ACHN (cell line): ENCODE results near the gene EEF1AKMT3.

Source experiments
- DNase-seq: peaks from one replicate; pipeline ENCODE4 v3.0.0-alpha.2; 2015
- in situ Hi-C: cut with HindIII; loops from 2 replicates; pipeline ENCODE4 v1.10.0; 2017; ENCODE audit warnings: low sequenced_read_pairs, low pct_ligation_motif_present, low pct_unique_long_range_greater_than_20kb

The EEF1AKMT3 gene

DNA sequence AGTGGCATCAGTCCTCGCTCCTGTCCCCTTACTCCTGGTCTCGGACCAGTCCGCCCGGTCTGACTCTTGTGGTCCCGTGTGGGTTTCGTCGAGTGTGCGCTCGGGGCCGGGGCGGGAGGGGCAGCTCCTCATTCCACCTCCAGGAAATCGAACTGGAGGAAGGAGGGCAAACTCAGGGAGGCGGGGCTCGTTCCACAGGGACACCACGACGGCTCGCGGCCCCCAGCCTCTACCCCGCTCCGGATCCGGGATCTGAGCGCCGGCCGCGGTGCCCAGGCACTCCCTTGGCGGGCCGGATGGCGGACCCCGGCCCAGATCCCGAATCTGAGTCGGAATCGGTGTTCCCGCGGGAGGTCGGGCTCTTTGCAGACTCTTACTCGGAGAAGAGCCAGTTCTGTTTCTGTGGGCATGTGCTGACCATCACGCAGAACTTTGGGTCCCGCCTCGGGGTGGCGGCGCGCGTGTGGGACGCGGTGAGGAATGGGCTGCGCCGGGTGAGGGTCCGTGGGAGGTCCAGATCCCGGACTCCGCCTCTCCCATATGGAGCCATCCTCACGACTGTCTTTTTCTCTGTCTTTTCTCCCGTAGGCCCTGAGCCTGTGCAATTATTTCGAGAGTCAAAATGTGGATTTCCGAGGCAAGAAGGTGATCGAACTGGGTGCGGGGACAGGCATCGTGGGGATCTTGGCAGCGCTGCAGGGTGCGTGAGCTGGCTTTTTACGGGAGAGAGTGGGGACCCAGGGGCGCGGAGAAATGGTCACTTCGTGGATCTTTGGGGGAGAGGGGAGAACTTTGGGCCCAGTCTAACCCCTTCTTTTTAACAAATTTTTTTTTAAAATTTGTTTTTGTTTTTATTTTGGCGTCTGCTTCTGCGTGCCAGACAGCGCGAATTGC, at the start of gene EEF1AKMT3:
EEF1AKMT3 (plus strand) TSS at position 186 of the 894 bp plus-strand sequence; CDS start at position 297, 111 bp downstream.
- peak; percentile 81 for DNase-seq
- in situ Hi-C loops = no loop called here

DNA sequence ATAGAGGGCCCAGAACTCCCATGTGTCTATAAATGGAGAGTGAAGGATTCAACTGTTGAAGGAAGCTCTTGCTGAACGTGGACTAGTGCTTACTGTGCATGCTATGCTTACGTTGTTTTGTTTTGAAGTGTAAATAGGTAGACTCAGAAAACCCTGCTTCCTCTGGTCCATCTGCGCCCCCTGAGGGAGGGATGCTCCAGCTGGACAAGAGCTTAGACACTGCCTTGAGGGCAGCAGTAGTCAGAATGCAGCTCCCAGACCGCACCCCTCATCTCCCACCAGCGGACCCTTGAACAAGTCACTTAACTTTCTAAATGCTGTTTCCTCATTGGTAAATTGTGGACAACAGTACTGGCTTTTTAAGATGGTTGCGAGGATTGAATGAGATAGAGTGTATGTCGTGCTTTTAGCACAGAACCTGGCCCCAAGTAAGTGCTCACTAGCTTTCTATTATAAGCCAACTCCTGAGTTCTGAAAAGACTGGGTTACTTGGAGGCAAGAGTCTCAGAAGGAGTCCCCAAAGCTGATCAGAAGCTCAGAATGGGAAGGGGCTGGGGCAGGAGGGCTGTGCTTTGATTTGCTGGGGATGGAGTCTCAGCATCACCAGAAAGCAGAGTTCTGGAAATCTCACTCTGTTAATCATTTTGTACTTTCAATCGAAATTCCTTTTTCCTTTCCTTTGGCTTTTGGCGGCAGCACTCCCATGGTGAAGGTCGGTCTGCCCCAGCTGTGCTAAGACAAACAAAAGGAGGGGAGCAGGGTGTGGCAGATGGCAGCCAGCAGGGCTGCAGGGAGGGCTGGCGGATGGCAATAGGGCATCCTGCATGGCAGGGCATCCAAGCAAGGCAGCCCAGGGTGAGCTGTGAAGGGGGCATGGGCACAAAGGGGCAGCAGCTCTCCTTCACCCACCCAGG, 49.4 kb upstream of the EEF1AKMT3 start:
- in situ Hi-C loops = no loop called here

DNA sequence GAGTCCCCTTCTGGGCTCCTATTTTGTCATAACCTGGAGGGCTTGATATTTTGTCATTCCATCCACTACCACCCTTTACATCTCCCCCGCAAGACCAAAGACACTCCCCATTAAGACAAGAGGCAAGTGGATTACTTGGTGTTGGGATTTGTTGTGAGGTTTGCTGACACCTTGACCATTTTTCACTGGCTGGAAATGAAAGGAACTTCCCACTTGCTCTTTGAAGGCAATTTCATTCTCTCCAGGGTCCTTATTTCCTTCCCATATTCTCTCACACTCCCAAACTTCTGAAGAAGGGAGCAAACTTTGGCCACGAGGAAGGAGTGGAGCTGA, 48.8 kb upstream of the EEF1AKMT3 start:
- no peak for DNase-seq
- in situ Hi-C loops = no loop called here

More for the DNA sequence above, 49.4 kb upstream of the EEF1AKMT3 start:
- no peak for DNase-seq

DNA sequence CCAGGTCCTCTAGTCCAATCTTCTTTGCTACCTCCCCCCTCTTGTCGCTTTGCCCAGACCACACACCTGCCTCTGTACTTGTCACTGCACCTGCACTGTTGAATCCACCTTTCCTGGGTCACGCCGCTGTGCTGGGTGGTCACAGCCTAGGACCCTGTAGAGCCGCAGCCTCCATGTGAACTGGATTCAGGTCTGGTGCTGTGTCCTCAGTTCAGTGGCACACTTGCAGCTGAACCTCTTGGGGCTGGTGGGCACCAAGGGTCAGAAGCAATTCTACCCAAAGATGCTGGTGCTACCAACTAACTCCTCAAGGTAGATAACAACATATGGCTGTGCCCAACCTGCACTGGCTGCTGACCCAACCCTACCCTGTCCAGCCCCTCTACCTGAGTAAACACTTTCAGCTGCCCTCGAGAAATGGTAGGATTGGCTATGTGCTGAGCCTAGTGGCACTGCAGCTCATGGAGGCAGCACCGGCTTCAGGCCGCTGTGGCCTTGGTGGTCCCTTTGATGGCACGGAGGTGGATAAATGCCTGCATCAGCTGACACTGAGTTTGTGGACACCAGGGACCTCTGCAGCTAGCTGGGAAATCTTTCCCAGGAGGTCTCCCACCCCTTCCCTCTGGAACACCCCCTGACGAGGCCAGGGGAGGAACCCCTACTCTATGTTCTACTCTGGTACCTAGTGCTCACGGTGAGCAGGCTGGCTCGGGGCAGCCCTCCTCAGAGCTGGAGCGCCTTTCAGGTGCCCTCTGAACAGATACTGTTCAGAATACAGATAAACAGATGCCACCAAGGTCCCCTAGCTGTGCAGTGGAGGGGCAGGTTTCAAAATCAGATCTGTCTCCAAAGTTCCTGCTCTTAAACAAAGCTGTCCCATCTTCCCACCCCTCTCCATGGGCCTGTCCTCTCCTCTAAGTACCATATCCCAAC, 48.1 kb upstream of the EEF1AKMT3 start:
- in situ Hi-C loops = no loop called here
- DNase-seq = no peak

DNA sequence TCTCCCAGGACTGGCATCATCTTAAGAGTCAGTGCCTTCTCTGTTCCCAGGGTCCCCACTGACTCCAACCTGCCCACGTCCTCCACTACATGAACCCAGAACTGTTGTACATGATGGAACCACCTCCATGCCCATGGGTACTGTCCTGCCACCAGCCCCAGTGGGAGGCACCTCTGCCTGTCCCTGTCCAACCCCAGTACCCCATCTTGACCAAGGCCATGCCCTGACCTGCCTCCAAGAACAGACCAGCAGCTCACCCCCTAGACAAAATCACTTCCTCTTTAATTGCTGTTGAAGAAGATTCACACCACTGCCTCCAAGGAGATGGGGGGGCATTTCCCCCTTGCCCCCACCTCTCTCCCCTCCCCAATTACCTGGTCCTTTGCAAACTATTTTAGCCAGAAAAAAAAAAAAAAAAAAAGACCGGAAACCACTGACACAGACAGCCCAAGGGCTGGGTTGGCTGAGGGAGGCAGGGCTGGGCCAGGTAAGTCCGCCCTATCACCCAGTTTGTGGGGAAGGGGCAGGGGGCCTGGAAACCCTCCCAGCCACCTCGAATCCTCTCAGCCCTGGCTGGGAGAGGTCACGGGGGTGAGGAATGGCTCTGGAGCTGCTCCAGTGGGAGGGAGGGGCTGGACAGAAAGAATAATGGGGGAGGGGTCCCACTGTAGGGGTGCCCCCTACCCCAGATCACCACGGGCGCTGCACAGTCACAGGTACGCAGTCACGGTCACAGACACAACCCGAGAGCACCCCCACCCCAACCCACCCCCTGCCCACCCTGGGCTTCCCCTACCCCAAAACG, 47.3 kb upstream of the EEF1AKMT3 start:
- in situ Hi-C loops = no loop called here
- DNase-seq = no peak

DNA sequence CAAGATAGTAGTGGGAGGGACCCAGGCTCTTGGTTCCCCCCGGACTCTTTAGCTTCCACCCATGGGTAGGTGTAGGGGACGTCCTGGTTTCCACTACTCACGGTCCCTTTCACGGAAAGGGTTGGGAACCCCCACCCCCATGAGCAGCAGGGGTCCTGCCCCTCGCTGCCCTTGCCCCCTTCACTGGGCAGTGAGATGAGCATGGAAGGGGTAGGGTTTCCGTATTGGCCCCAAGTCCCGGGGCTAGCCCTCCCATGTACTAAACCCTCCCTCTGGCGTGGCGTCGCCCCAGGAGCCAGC, 46.6 kb upstream of the EEF1AKMT3 start:
- DNase-seq = no peak
- in situ Hi-C loops = no loop called here

DNA sequence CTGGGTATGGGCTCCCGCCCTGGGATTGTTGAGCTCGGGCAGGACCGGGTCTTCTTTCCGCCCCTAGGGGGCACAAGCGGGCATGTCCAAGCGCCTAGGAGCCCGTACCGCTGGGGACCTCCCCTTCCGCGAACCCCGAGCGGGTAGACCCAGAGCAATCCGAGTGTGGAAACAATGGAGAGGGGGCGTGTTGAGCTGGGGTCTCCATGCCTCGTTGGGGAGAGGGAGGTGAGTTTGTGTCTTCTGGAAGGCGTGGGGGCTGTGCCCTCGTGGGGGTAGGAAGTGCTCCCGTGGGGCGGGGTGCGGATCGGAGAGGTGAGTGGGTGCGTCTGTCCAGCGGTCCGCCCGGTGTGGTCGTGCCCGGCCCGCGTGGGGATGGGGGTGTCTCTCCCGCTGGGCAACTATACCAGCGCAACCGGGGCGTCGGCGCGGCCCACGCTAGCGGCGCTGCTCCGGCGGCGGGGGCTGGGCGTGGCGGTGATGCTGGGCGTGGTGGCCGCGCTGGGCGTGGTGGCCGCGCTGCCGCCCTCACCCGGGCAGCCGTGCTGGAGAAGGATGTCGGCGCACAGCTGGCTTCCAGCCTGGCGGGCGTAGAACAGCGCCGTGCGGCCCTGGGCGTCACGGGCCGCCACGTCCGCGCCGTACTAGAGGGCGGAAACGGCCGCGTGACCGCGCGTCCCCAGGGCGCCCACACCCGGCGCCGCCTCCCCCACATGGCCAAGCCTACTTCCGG, 46.1 kb upstream of the EEF1AKMT3 start:
- peak; percentile 96 for DNase-seq
- in situ Hi-C loops = no loop called here

DNA sequence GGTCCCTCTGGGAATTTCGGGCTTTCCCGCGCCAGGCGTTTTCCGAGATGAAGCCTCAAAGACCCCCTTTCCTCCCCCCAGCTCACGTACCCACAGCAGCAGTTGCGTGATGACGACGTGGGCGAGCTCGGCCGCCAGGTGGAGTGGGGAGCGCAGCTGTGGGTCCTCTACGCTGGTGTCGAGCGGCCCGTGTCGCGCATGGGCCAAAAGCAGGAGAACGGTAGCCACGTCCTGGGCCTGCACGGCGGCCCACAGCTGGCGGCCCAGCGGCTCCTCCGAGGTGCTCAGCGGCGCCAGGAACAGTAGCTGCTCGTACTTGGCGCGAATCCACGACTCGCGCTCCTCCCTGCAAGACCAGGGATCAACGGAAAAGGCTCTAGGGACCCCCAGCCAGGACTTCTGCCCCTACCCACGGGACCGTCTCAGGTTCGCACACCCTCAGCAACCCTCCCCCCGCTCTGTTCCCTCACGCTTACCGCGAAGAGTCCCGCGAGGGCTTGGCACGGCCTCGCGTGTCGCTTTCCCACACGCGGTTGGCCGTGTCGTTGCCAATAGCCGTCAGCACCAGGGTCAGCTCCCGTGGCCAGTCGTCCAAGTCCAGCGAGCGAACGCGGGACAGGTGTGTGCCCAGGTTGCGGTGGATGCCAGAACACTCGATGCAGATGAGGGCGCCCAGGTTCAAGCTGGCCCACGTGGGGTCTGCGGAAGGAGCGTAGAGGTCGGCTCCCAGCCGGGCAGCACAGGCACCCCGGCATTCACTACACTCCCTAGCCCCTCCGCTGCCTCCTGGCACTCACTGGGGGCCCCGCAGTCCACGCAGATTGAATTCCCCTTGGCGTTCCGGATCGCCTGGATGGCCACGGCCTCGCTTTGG, 45.3 kb upstream of the EEF1AKMT3 start:
- in situ Hi-C loops = no loop called here
- DNase-seq = peak; percentile 52

DNA sequence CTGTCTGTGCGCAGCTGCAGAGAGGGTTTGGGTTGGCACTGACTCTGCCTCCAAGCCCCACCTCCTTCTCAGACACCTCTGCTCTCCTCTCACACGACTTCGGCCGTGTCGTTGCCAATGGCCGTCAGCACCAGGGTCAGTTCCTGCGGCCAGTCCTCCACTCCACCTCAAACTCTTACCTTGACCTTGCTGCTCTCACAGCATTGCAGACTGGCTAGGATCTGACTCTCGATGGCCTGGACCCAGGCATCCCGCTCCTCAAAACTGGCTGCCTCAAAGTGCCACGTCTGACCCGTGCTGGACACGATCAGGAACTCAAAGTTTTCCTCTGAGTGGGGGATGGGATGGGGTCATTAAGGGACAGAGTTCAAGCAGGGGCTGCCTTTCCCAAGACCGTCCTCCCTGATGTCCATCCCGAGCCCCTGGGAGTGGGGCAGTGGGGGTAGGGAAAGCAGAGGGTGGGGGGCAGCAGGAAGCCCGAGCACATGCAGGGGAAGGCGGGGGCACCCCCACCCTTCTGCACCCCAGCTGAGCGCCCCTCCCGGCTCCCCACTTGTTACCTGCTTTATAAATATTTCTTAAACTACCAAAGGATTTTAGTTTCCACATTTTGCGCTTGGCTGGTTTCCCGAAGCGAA, 44.5 kb upstream of the EEF1AKMT3 start:
- DNase-seq = peak; percentile 39
- in situ Hi-C loops = no loop called here

DNA sequence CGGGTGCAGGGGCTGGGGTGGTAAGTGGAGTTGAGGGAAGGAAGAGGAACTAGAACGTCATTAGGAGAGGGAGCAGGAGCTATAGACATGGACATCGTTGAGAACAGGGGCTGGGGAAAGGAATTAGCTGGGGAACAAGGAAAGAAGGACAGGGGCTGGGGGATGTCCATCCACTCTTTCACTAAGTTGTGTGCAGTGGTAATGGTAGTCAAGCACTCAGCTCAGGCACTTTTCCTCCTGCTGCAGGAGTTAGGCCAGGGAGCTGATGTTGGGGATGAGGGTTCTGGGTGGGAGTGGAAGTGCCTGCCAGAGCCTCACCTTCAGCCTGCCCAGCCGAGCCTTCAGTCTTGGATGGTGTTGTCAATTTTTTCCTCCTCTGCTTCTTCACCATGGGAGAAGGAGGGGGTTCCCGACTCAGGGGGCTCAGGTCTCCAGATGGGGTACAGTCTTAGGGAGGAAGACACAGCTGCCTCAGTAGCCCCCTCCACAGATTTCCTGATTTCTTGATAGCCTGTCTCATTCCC, 43.0 kb upstream of the EEF1AKMT3 start:
- DNase-seq = no peak

DNA sequence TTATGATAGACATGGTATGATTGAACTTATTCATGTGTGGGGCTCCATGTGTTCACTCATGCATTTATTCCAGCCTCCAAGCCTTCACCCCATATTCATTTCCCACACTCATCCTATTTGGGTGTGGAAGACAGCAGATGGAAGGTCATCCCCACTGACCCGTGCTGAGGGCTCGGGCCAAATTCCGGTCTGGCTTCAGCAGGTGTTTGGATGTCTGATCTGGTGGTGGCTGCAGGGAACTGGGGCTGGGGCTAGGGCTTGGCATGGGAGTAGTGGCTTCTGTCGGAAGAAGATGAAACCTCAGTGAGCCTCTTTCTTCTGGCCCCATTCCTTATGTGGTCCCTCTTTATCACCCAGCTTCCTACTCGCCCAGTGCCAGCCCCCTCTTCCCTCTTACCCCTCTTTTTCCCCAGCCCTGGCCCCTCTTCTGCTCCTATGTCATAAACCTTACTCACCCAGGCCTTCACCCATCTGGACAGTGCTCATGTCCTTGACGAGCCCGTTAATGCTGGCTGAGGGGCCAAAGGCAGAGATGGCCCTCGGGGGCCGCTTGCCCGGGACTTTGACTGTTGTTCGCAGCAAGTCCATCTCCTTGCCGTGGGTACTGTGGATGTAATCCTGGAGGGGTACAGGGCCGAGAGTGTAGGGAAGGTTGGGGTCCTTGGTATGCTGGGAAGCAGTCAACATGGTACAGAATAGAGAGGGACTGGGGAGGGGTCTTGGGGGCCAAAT, 41.9 kb upstream of the EEF1AKMT3 start:
- in situ Hi-C loops = no loop called here
- no peak for DNase-seq

More for the DNA sequence above, 43.0 kb upstream of the EEF1AKMT3 start:
- in situ Hi-C loops = no loop called here

DNA sequence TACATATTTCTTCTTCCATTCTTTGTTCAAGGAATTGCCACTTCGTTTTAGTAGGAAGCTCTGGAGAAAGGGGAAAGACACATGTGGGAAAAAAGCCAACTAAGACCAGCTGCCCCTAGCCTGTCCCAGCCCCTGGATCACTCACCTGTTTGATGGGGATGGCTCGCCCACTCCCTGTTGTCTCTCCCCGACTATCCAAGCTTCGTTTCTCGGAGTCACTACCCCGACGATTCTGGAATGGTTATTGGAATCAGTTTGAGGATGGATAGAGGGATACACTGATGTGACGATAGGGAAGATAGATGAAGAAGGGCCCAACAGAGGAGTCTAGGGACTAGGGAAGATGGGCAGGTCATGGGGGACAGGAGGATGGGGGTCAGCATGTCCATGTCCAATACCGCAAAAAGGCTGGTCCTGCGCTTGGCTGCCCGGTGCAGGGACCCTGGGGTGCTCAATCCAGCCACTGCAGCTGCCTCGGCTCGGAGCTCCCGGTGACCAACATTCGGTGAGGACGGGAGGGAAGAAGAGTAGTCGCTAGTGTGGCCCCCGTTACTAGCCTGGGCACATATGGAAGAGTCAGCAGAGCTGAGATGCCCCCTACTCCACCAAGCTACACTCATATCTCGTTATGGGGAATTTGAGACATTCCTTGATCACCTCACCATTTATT, 40.9 kb upstream of the EEF1AKMT3 start:
- in situ Hi-C loops = no loop called here

DNA sequence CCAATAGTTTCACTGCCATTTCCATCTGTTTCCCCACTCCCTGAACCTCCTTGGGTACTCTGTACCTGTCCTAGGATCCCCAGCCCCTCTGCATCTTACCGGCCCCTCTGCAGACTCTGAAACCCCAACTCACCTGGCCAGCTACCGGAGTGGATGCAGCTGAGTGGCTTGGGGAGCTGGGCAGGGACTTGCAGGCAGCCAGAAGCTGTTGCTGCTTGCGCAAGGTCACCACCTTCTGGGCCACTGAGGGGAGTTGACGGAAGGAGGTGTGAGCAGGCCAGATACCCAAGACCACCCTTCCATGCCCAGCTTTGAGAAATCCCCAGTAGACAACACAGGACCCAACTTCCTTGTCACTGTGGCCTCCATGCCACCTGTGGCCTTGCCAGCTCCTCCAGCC, 40.1 kb upstream of the EEF1AKMT3 start:
- DNase-seq = no peak
- in situ Hi-C loops = no loop called here

More for the DNA sequence above, 40.9 kb upstream of the EEF1AKMT3 start:
- no peak for DNase-seq

DNA sequence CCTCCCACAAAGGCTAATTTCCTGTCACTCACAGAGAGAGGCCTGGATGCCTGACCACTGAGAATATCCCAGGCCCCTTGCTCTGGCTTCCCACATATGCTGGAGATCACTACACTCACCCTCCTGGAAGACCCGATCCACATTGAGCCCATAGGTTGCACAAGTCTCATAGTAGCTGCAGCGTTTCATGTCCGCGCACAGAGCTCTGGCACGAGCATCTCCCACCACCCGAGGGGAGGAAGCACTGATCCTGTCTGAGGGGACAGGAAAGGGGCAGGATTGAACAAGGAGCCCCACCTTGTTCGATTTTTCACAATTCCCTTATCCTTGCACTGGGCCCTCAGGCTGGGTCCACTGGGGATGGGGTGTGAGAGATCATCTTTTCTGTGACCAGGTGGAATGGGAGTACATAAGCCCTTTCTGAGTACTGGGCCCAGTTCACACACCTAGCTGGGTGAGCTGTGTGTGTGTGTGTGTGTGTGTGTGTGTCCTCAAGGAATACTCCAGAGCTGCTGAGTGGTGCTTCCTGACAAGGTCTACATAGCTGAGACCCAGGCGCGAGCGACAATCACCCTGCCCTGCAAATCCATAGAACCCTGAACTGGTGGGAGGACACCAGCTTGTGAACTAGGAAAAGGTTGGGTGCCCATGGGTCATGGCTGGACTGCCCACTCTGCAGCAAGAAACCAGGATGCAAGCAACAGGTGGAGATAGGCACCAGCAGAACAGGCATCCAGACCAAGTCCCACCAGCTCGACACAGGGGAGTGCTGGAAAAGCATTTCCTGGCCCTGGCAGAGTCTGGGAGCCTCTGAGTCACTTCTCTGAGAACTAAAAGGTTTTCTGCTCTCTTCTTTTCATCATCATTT, 39.5 kb upstream of the EEF1AKMT3 start:
- in situ Hi-C loops = no loop called here
- DNase-seq = no peak
